ENCODE data around the gene GRPEL1. TPM values are rescaled to one million over a fixed set of nuclear protein-coding genes. Genes with fewer than 3 reads are reported as not detected.

Gene GRPEL1
- total and polyA plus RNA-seq, 10 of the 15 experiments (the other 5 are each of a cell fraction or from before 2014, with no cell fraction given): 30.8 to 119 (median 67.6) TPM

GRCh38 chr4:7066006-7066405 is 1.9 kb downstream of the GRPEL1 start (continued):
- TF ChIP-seq NR2C2 (IDR thresholded peaks at IDR 0.05; ENCODE audit: borderline replicate concordance, control insufficient read depth, insufficient read length, low read depth): no peak
- TF ChIP-seq ATF2 (IDR thresholded peaks at IDR 0.05; ENCODE audit: low read length): no peak
- no peak for TF ChIP-seq POLR2AphosphoS5 (IDR thresholded peaks at IDR 0.05; ENCODE audit: low read length)
- no peak for TF ChIP-seq CREB1 (IDR thresholded peaks at IDR 0.05; ENCODE audit: low read depth)
- no peak for TF ChIP-seq POU2F2 (IDR thresholded peaks at IDR 0.05; ENCODE audit: borderline replicate concordance, low read depth, low read length)
- no peak for TF ChIP-seq E2F4 (IDR thresholded peaks at IDR 0.05; ENCODE audit: low read depth, low read length)
- TF ChIP-seq REST (IDR thresholded peaks at IDR 0.05; ENCODE audit: low read depth, low read length): no peak
